IPS-20b (cell line): ENCODE measurements around the gene BEND2.

Experiments used
- H3K27ac ChIP-seq: one replicate; pipeline ENCODE4 v1.5.1; 2013; ENCODE audit warnings: low read length
- H3K27me3 ChIP-seq: 2 replicates; pipeline ENCODE4 v1.6.1; 2013; ENCODE audit warnings: mild to moderate bottlenecking, low read length, inconsistent platforms; ENCODE audit not compliant: insufficient read depth
- H3K36me3 ChIP-seq: 2 replicates; pipeline ENCODE4 v1.6.1; 2013; ENCODE audit warnings: low read depth, mild to moderate bottlenecking, inconsistent platforms, low read length, moderate library complexity; ENCODE audit not compliant: insufficient read depth
- H3K4me1 ChIP-seq: 2 replicates; pipeline ENCODE4 v1.6.1; 2013; ENCODE audit warnings: mild to moderate bottlenecking, control low read depth, inconsistent platforms, low read length, moderate library complexity; ENCODE audit not compliant: insufficient read depth
- H3K4me3 ChIP-seq: 2 replicates; pipeline ENCODE4 v1.5.1; 2013; ENCODE audit warnings: mild to moderate bottlenecking, low read length, inconsistent platforms
- H3K9ac ChIP-seq: 2 replicates; pipeline ENCODE4 v1.6.1; 2013; ENCODE audit warnings: low read depth, mild to moderate bottlenecking, inconsistent platforms, low read length, moderate library complexity
- H3K9me3 ChIP-seq: 2 replicates; pipeline ENCODE4 v1.6.1; 2013; ENCODE audit warnings: mild to moderate bottlenecking, low read depth, low read length, inconsistent platforms; ENCODE audit not compliant: insufficient read depth

Gene BEND2

GRCh38 chrX:18174209-18174608, 46.5 kb downstream of the BEND2 start:
- Histone ChIP-seq H3K27ac (no peak overlapping the region), H3K4me1 (no peaks in the 10 kb centered on the region), H3K9ac (no peak overlapping the region), H3K9me3 (no peaks in the 10 kb centered on the region), H3K27me3 (no peaks in the 10 kb centered on the region), H3K36me3 (no peaks in the 10 kb centered on the region), H3K4me3 (no peak overlapping the region)

- no peaks in the 10 kb centered on the region for H3K4me1 ChIP-seq
- no peak overlapping the region for H3K9ac ChIP-seq
- no peaks in the 10 kb centered on the region for H3K9me3 ChIP-seq
- no peak overlapping the region for H3K4me3 ChIP-seq
- H3K27me3 ChIP-seq = no peaks in the 10 kb centered on the region
- H3K36me3 ChIP-seq = no peaks in the 10 kb centered on the region
- H3K27ac ChIP-seq = no peak overlapping the region
Observed at GRCh38 chrX:18173494-18174180, 47.0 kb downstream of the BEND2 start.

DNA sequence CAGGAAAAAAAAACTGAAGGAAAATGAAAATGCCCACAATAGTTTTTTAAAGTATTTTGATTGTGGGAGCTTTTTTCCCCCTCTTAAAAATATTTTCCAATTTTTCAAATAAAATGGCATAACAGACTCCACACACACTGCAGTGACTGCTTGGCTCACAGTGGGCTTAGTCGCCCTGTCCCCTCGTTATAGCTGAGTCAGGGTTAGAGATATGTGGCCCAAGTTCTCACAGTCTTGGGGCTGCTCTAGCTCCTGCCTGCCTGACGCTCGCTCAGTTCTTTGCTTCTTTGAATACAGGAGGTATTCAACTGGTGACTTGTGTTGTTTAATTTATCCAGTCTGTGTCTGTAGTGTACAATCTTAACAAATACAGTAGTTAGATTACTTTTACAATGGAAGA, 47.7 kb downstream of the BEND2 start:
- Histone ChIP-seq H3K36me3 (no peaks in the 10 kb centered on the region), H3K9ac (no peak overlapping the region), H3K4me1 (no peaks in the 10 kb centered on the region), H3K9me3 (no peaks in the 10 kb centered on the region), H3K27me3 (no peaks in the 10 kb centered on the region), H3K27ac (no peak overlapping the region), H3K4me3 (no peak overlapping the region)

- H3K9ac ChIP-seq = no peak overlapping the region
- no peaks in the 10 kb centered on the region for H3K4me1 ChIP-seq
- H3K27me3 ChIP-seq = no peaks in the 10 kb centered on the region
- H3K27ac ChIP-seq = no peak overlapping the region
- no peaks in the 10 kb centered on the region for H3K36me3 ChIP-seq
- H3K9me3 ChIP-seq = no peaks in the 10 kb centered on the region
- H3K4me3 ChIP-seq = no peak overlapping the region
Observed at GRCh38 chrX:18170910-18171309, 49.8 kb downstream of the BEND2 start.

DNA sequence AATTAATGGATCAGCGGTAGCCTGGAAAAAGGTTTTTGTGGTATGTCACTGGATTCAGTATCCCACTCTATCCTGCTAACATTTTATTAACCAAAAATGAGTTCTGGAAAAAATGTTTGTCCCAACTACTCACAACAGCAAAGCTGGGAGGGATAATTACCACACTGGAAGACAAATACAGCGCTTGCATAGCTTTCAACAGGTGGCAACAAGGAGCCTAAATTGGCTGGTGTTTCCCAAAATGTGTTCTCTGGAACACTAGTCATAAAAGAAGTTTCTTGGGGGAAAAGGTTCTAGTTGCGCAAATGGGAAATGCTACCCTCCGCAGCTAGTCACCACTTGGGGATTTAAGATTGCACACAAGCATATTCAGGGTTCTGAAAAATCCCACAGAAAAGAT, 54.6 kb downstream of the BEND2 start:
- Histone ChIP-seq H3K27ac (no peak overlapping the region), H3K9me3 (no peaks in the 10 kb centered on the region), H3K36me3 (no peaks in the 10 kb centered on the region), H3K27me3 (no peaks in the 10 kb centered on the region), H3K4me1 (no peaks in the 10 kb centered on the region), H3K4me3 (no peak overlapping the region), H3K9ac (no peak overlapping the region)

DNA sequence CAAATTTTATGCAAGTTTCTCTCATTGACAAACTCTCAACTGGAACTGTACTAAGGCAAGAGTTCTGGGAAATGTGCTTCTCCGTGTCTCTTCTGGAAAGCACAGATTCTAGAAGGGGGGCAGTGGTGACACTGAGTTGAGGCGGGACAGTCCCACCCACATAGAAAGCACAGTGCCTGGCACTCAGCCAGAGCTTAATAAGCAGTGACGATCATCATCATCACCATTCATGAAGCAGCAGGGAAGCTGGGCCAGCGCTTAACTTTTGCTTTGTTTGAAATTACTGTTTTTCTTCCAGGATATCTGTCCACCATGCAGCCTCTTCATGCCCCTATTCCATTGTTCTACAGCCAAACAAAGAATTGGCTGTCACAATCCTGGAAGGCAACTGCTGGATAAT, 60.3 kb downstream of the BEND2 start:
- Histone ChIP-seq H3K36me3 (no peaks in the 10 kb centered on the region), H3K9ac (no peak overlapping the region), H3K4me1 (no peaks in the 10 kb centered on the region), H3K27me3 (no peaks in the 10 kb centered on the region), H3K9me3 (no peaks in the 10 kb centered on the region), H3K27ac (no peak overlapping the region), H3K4me3 (no peak overlapping the region)

DNA sequence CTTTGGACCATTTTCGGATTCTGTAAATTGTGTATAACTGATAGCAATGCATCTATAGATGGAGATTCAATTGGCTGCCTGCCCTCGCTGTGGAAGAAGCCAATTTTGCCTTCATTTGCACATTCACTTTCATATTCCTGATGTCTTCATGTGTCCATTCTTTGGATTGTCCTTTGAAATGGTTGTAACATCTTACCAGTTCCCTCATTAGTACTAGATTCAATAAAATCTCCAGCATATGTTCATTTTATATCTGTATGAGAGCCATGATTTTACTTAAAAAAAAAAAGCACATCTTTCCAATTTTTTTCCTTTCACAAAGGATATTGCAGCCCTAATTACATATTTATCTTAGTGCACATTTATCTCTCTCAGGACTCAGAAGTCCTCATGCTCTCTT, 61.7 kb downstream of the BEND2 start:
- Histone ChIP-seq H3K27ac (no peak overlapping the region), H3K4me1 (no peaks in the 10 kb centered on the region), H3K9ac (no peak overlapping the region), H3K36me3 (no peaks in the 10 kb centered on the region), H3K9me3 (no peaks in the 10 kb centered on the region), H3K27me3 (no peaks in the 10 kb centered on the region), H3K4me3 (no peak overlapping the region)

DNA sequence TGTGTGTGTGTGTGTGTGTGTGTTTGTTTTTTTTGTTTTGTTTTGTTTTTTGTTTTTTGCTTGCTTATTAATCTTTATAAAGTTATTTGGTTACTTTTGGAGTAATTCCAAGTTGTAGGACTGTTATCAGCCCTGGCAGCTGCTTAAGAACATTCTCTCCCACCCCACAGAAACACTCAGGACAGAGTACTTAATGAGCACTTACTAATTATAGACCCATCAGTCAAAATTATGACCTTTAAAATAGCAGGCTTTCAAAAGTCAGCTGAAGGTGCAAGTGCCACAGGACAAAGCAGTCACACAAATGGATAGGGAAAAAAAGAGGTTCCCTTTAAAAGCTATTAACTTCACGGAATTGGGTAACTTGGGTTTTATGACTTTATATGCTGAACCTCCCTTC, 69.0 kb downstream of the BEND2 start:
- Histone ChIP-seq H3K9ac (no peak overlapping the region), H3K27ac (no peak overlapping the region), H3K4me3 (no peak overlapping the region), H3K27me3 (no peaks in the 10 kb centered on the region), H3K36me3 (no peaks in the 10 kb centered on the region), H3K4me1 (no peaks in the 10 kb centered on the region), H3K9me3 (no peaks in the 10 kb centered on the region)

GRCh38 chrX:18151157-18151556, 69.5 kb downstream of the BEND2 start:
- Histone ChIP-seq H3K9me3 (no peaks in the 10 kb centered on the region), H3K27me3 (no peaks in the 10 kb centered on the region), H3K9ac (no peak overlapping the region), H3K27ac (no peak overlapping the region), H3K36me3 (no peaks in the 10 kb centered on the region), H3K4me3 (no peak overlapping the region), H3K4me1 (no peaks in the 10 kb centered on the region)

DNA sequence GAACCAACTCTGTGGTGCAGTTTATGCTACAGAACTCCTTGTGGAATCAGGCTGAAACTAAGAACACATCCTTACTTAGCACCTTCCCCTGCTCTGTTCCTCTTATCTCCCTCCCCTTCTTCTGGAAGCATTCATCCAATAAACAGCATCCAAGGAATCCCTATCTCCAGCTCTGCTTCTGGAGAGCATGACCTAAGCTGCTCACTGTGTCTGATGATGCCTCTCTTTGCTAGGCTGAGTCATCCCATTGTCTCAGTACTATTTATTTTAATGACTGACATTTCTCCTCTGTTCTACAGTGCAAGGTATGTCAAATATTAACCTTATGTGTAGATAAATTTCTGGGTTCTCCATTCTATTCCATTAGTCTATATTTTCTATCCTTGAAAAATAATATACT, 71.2 kb downstream of the BEND2 start:
- Histone ChIP-seq H3K9ac (no peak overlapping the region), H3K27ac (no peak overlapping the region), H3K36me3 (no peaks in the 10 kb centered on the region), H3K4me3 (no peak overlapping the region), H3K9me3 (no peaks in the 10 kb centered on the region), H3K27me3 (no peaks in the 10 kb centered on the region), H3K4me1 (no peaks in the 10 kb centered on the region)

GRCh38 chrX:18146954-18147353, 73.7 kb downstream of the BEND2 start:
- Histone ChIP-seq H3K4me1 (no peaks in the 10 kb centered on the region), H3K4me3 (no peak overlapping the region), H3K27ac (no peak overlapping the region), H3K9me3 (no peaks in the 10 kb centered on the region), H3K36me3 (no peaks in the 10 kb centered on the region), H3K27me3 (no peaks in the 10 kb centered on the region), H3K9ac (no peak overlapping the region)

- Histone ChIP-seq H3K4me3 (no peak overlapping the region), H3K27me3 (no peaks in the 10 kb centered on the region), H3K9me3 (no peaks in the 10 kb centered on the region), H3K9ac (no peak overlapping the region), H3K27ac (no peak overlapping the region), H3K36me3 (no peaks in the 10 kb centered on the region), H3K4me1 (no peaks in the 10 kb centered on the region)
Observed at GRCh38 chrX:18146009-18146408, 74.7 kb downstream of the BEND2 start.
